AG10803 (cell line): Measurements from ENCODE around the gene LIMS1.

ENCODE experiments used
- DNase-seq: peaks from one replicate; pipeline ENCODE4 v3.0.0; 2010; ENCODE audit warnings: low read depth
- H3K4me3 ChIP-seq: 2 replicates; pipeline ENCODE4 v1.5.1; 2011; ENCODE audit warnings: mild to moderate bottlenecking, low read length, control low read depth
- CTCF ChIP-seq: conservative IDR thresholded peaks from 2 replicates; pipeline ENCODE4 v1.5.1; 2011; ENCODE audit warnings: mild to moderate bottlenecking, low read length, control low read depth, inconsistent platforms

Gene LIMS1

GRCh38 chr2:108613261-108614042 lies 79.2 kb downstream of the LIMS1 start:
- no peak for TF ChIP-seq CTCF
- no peak overlapping the region for H3K4me3 ChIP-seq
- DNase-seq: no peak

GRCh38 chr2:108614043-108614545 lies 79.8 kb downstream of the LIMS1 start:
- no peak for DNase-seq
- TF ChIP-seq CTCF: no peak
- no peak overlapping the region for H3K4me3 ChIP-seq

GRCh38 chr2:108614659-108615058 lies 80.4 kb downstream of the LIMS1 start:
- TF ChIP-seq CTCF: no peak
- DNase-seq: no peak
- H3K4me3 ChIP-seq: no peak overlapping the region

- no peak for TF ChIP-seq CTCF
- H3K4me3 ChIP-seq: no peak overlapping the region
- DNase-seq: no peak
Observed at GRCh38 chr2:108615480-108616090, 81.3 kb downstream of the LIMS1 start.

GRCh38 chr2:108616318-108616717 lies 82.0 kb downstream of the LIMS1 start:
- TF ChIP-seq CTCF: no peak
- DNase-seq: no peak
- no peak overlapping the region for H3K4me3 ChIP-seq

- DNase-seq: peak; percentile 23
- TF ChIP-seq CTCF: no peak
- no peak overlapping the region for H3K4me3 ChIP-seq
Observed at GRCh38 chr2:108616751-108617161, 82.5 kb downstream of the LIMS1 start.

- DNase-seq: no peak
- no peak for TF ChIP-seq CTCF
- no peak overlapping the region for H3K4me3 ChIP-seq
Observed at GRCh38 chr2:108617617-108618016, 83.3 kb downstream of the LIMS1 start.
